ENCODE measurements around the gene CDH4. TPM values are rescaled to one million over a fixed set of nuclear protein-coding genes. Genes with fewer than 3 reads are reported as not detected.

The CDH4 gene
- total and polyA plus RNA-seq, 10 donors: 0.30 to 20.1 (median 7.7) TPM

- Histone ChIP-seq H3K27me3 (replicated peaks in 1 of 7) (peaks cover 0 to 22% (median 0%) of the 10 kb centered on the region in 7 donors), H3K27ac (no peak overlapping the region), H3K4me3 (no peak overlapping the region), H3K9me3 (peaks cover 0 to 52% (median under 1%) of the 10 kb centered on the region in 8 donors), H3K36me3 (no peaks in the 10 kb centered on the region), H3K4me1 (no peaks in the 10 kb centered on the region)
- TF ChIP-seq POLR2AphosphoS5 (IDR thresholded peaks at IDR 0.05): no peak
- TF ChIP-seq, protein P1, sequence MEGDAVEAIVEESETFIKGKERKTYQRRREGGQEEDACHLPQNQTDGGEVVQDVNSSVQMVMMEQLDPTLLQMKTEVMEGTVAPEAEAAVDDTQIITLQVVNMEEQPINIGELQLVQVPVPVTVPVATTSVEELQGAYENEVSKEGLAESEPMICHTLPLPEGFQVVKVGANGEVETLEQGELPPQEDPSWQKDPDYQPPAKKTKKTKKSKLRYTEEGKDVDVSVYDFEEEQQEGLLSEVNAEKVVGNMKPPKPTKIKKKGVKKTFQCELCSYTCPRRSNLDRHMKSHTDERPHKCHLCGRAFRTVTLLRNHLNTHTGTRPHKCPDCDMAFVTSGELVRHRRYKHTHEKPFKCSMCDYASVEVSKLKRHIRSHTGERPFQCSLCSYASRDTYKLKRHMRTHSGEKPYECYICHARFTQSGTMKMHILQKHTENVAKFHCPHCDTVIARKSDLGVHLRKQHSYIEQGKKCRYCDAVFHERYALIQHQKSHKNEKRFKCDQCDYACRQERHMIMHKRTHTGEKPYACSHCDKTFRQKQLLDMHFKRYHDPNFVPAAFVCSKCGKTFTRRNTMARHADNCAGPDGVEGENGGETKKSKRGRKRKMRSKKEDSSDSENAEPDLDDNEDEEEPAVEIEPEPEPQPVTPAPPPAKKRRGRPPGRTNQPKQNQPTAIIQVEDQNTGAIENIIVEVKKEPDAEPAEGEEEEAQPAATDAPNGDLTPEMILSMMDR (IDR thresholded peaks at IDR 0.05 in 8 of 11, conservative IDR thresholded peaks at IDR 0.05 in 3 of 11): no peak
- TF ChIP-seq POLR2A (IDR thresholded peaks at IDR 0.05): no peak
- 94 to 98% (median 96%) methylated on average over 2 of the region's 2 CpGs for WGBS, 5 donors
- no peak for DNase-seq
- intact Hi-C loops (cut with DNase I; ENCODE audit: low total_unique reads): no loop called here
Observed at GRCh38 chr20:61585764-61586163, 333.7 kb downstream of the CDH4 start.

- Histone ChIP-seq H3K9me3 (peaks cover 0 to 53% (median 11%) of the 10 kb centered on the region in 8 donors), H3K27me3 (replicated peaks in 1 of 7) (peaks cover 0 to 17% (median 0%) of the 10 kb centered on the region in 7 donors), H3K4me1 (no peaks in the 10 kb centered on the region), H3K36me3 (no peaks in the 10 kb centered on the region), H3K27ac (no peak overlapping the region), H3K4me3 (no peak overlapping the region)
- no peak for DNase-seq
- intact Hi-C loops (cut with DNase I; ENCODE audit: low total_unique reads): no loop called here
- 80 to 85% (median 85%) methylated on average over 7 of the region's 7 CpGs for WGBS, 5 donors
- TF ChIP-seq POLR2AphosphoS5 (IDR thresholded peaks at IDR 0.05) (no peak), POLR2A (IDR thresholded peaks at IDR 0.05) (no peak)
Observed at GRCh38 chr20:61587036-61587435, 335.0 kb downstream of the CDH4 start.

GRCh38 chr20:61587681-61588289, 335.7 kb downstream of the CDH4 start:
- Histone ChIP-seq H3K4me3 (no peak overlapping the region), H3K9me3 (peaks cover 0 to 55% (median 19%) of the 10 kb centered on the region in 8 donors), H3K27ac (no peak overlapping the region), H3K27me3 (replicated peaks in 1 of 7) (peaks cover 0 to 12% (median 0%) of the 10 kb centered on the region in 7 donors), H3K36me3 (no peaks in the 10 kb centered on the region), H3K4me1 (no peaks in the 10 kb centered on the region)
- intact Hi-C loops (cut with DNase I; ENCODE audit: low total_unique reads): no loop called here
- WGBS, 5 donors: 83 to 89% (median 86%) methylated on average over 16 of the region's 16 CpGs
- TF ChIP-seq POLR2AphosphoS5 (IDR thresholded peaks at IDR 0.05) (no peak), POLR2A (IDR thresholded peaks at IDR 0.05) (no peak)
- TF ChIP-seq, protein P1 (IDR thresholded peaks at IDR 0.05 in 8 of 11, conservative IDR thresholded peaks at IDR 0.05 in 3 of 11): no peak
- no peak for DNase-seq

DNA sequence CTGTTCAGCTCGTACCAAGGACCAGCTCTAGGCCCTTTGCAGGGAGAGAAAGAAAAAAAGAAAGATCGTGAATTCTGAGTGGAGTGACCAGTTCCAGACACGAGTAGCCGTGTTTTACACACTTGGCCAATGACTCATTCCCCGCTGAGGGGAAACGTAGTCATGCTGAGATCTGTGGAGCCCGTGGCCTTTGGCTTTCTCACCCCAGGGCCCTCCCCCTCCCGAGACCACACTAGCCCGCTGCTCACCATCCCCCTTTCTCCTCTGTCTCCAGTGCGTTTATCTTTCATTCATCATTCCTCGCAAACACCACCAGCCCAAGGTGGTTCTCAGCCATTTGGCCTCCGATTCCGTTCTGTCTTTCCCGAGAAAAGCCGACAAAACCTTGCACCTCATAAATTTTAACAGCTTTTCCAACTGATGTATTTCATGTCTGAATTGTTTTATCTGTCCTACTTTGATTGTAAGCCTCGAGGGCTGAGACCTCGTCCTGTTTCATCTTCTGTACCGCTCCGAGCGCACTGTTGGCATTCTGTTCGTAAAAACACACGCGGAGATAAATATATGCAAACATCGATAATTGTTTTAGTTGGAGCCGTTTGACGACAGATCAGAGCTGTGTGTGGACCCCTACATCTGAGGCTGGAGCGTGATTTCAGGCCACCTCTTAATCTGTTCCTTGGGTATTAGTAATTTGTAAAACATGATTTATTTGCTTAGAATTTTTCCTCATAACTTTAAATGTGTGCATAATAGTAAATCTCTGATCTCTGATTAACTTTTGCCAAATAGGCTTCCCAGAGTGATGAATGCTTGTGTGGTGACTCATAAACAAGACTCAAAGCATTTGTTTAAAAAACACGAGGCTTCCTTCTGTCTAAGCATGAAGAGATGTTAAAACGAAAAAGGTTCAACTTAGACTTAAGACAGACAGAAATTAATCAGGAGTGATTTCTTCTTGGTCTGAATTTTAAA, 336.6 kb downstream of the CDH4 start:
- DNase-seq: no peak
- TF ChIP-seq, protein P1 (IDR thresholded peaks at IDR 0.05 in 8 of 11, conservative IDR thresholded peaks at IDR 0.05 in 3 of 11): no peak
- no peak for TF ChIP-seq POLR2A (IDR thresholded peaks at IDR 0.05)
- no peak for TF ChIP-seq POLR2AphosphoS5 (IDR thresholded peaks at IDR 0.05)

More for the DNA sequence above, 336.6 kb downstream of the CDH4 start:
- peaks cover 0 to 12% (median 0%) of the 10 kb centered on the region in 7 donors for H3K27me3 ChIP-seq (replicated peaks in 1 of 7)
- no peak overlapping the region for H3K4me3 ChIP-seq
- WGBS, 5 donors: 41 to 50% (median 48%) methylated on average over 29 of the region's 29 CpGs
- no peak overlapping the region for H3K27ac ChIP-seq
- no peaks in the 10 kb centered on the region for H3K36me3 ChIP-seq
- H3K4me1 ChIP-seq: no peaks in the 10 kb centered on the region
- intact Hi-C loops (cut with DNase I; ENCODE audit: low total_unique reads): no loop called here
- H3K9me3 ChIP-seq: peaks cover 0 to 61% (median 26%) of the 10 kb centered on the region in 8 donors
